KMS-11 (cell line): ENCODE measurements around the gene TSPAN3.

Experiments
- H2AFZ ChIP-seq: fragments of 200-600 bp; sonication (generic); 2 replicates; pipeline ENCODE4 v1.6.1; 2016; ENCODE audit warnings: antibody characterized with exemption, mixed run types, low read depth
- H3K27ac ChIP-seq: fragments of 200-600 bp; sonication (generic); 2 replicates; pipeline ENCODE4 v1.6.1; 2016; ENCODE audit warnings: mild to moderate bottlenecking, mixed run types
- H3K27me3 ChIP-seq: fragments of 200-600 bp; sonication (generic); 2 replicates; pipeline ENCODE4 v1.6.1; 2017; ENCODE audit warnings: mild to moderate bottlenecking, low read depth, mixed run types, moderate library complexity; ENCODE audit not compliant: insufficient read depth
- H3K36me3 ChIP-seq: fragments of 200-600 bp; sonication (generic); 2 replicates; pipeline ENCODE4 v1.6.1; 2017; ENCODE audit warnings: mild to moderate bottlenecking, mixed run types; ENCODE audit not compliant: insufficient read depth
- H3K4me1 ChIP-seq: fragments of 200-600 bp; sonication (generic); 2 replicates; pipeline ENCODE4 v1.6.1; 2016; ENCODE audit warnings: mild to moderate bottlenecking, low read depth, mixed run types; ENCODE audit not compliant: poor library complexity, severe bottlenecking
- H3K4me2 ChIP-seq: fragments of 200-600 bp; sonication (generic); 2 replicates; pipeline ENCODE4 v1.7.0; 2016; ENCODE audit warnings: mild to moderate bottlenecking, mixed run types
- H3K4me3 ChIP-seq: fragments of 200-600 bp; sonication (generic); IDR thresholded peaks from 2 replicates; pipeline ENCODE4 v1.6.1; 2017; ENCODE audit warnings: low read depth, low read length, mixed read lengths; ENCODE audit not compliant: insufficient read depth
- H3K79me2 ChIP-seq: fragments of 200-600 bp; sonication (generic); 2 replicates; pipeline ENCODE4 v1.6.1; 2016; ENCODE audit warnings: low read depth, mixed run types; ENCODE audit not compliant: insufficient read depth
- H3K9ac ChIP-seq: fragments of 200-600 bp; sonication (generic); 2 replicates; pipeline ENCODE4 v1.6.1; 2016; ENCODE audit warnings: mild to moderate bottlenecking, mixed run types
- H4K20me1 ChIP-seq: fragments of 200-600 bp; sonication (generic); 2 replicates; pipeline ENCODE4 v1.6.1; 2016; ENCODE audit warnings: mild to moderate bottlenecking, mixed run types; ENCODE audit not compliant: insufficient read depth
- CTCF ChIP-seq: fragments of 200-600 bp; sonication (generic); conservative IDR thresholded peaks from 2 replicates; pipeline ENCODE4 v1.6.1; 2017; ENCODE audit warnings: low read depth, mild to moderate bottlenecking, antibody characterized with exemption, low read length, moderate library complexity, mixed read lengths

Gene TSPAN3

DNA sequence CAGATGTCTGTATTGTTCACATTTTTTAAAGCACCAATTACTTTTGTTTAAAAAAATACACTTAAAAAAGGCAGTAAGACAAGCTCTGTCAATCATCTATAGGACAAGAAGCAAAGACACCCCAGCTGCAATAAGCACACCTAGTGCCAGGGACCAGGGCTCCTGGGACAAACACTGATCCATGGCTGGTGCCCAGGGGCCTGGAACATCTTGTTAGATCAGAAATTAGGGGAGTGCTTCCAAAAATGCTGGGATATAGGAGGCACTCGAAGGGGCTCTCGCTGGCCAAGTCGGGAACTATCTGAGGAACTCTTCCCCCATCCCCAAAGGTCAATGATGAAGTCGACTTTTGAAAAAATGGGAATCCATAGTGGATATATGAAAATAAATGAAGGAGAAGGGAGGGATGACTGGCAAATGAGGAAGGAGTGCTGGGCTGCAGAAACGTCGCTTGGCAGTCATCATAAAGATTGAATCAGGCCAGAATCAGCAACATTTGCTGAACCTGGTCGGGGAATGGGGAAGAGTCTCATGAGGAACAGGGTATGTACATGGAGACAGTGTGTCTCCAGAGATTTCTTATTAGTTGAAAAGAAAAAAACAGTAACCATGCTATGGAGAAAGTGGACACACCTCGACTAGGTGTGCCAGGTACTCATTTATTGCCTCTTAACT, 28.5 kb downstream of the TSPAN3 start:
- H3K27me3 ChIP-seq: no peaks in the 10 kb centered on the region
- peaks cover 3% of the 10 kb centered on the region for H3K4me1 ChIP-seq
- H3K4me3 ChIP-seq: no peak overlapping the region
- H3K4me2 ChIP-seq: no peak overlapping the region
- TF ChIP-seq CTCF: no peak
- H4K20me1 ChIP-seq: no peaks in the 10 kb centered on the region
- H2AFZ ChIP-seq: no peak overlapping the region
- no peaks in the 10 kb centered on the region for H3K79me2 ChIP-seq
- peaks cover 5% of the 10 kb centered on the region; the same call in 1 of the 2 replicates for H3K36me3 ChIP-seq
- no peak overlapping the region for H3K9ac ChIP-seq
- no peak overlapping the region for H3K27ac ChIP-seq

DNA sequence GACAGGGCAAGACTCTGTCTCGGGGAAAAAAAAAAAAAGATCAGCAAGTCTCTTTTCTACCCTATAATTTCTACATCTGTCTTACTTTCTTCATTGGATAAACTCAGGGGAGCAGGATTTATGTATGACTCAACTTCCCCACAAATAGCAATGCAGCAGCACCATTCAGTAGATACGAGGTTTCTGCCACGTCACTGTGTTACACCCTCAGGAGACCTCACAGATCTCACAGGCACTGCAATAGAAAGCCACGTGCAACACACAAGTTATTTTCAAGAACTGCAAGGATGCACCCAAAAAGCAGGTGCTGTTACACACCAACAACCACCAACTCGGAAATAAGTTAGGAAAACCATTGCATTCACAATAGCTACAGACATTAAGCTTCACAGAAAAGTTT, 30.2 kb downstream of the TSPAN3 start:
- H3K27me3 ChIP-seq: no peaks in the 10 kb centered on the region
- no peak overlapping the region for H2AFZ ChIP-seq
- peaks cover 3% of the 10 kb centered on the region; the same call in 1 of the 2 replicates for H3K36me3 ChIP-seq
- H3K4me2 ChIP-seq: no peak overlapping the region
- H3K79me2 ChIP-seq: no peaks in the 10 kb centered on the region
- H3K9ac ChIP-seq: no peak overlapping the region
- H3K27ac ChIP-seq: no peak overlapping the region; the same call in 1 of the 2 replicates
- peaks cover 3% of the 10 kb centered on the region for H3K4me1 ChIP-seq
- no peak overlapping the region for H3K4me3 ChIP-seq
- no peak for TF ChIP-seq CTCF
- H4K20me1 ChIP-seq: no peaks in the 10 kb centered on the region

- Histone ChIP-seq H3K79me2 (no peaks in the 10 kb centered on the region), H3K4me2 (no peak overlapping the region), H3K27ac (no peak overlapping the region), H3K4me3 (no peak overlapping the region), H3K4me1 (peaks cover 3% of the 10 kb centered on the region), H2AFZ (no peak overlapping the region), H3K9ac (no peak overlapping the region), H3K27me3 (no peaks in the 10 kb centered on the region), H4K20me1 (no peaks in the 10 kb centered on the region), H3K36me3 (peaks cover 3% of the 10 kb centered on the region; the same call in 1 of the 2 replicates)
- TF ChIP-seq CTCF: no peak
Measured at GRCh38 chr15:77039848-77040247, 31.1 kb downstream of the TSPAN3 start.

DNA sequence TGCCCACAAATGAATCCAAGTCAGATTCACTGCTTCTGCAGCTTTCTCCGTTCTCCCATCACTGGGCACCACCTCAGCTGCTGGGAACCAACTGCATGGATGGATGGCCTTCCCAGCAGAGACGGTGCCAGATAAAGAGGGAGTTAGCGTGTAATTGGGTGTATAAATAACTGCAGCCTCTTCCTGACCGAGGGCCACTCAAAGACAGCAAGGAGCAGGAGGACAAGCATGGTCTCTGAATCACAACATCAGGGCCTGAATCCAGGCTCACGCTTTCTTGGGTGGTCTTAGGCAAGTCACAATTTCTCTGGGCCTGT, 31.7 kb downstream of the TSPAN3 start:
- Histone ChIP-seq H3K36me3 (peaks cover 3% of the 10 kb centered on the region; the same call in 1 of the 2 replicates), H3K27me3 (no peaks in the 10 kb centered on the region), H3K4me1 (peaks cover 3% of the 10 kb centered on the region), H3K27ac (no peak overlapping the region), H3K4me3 (no peak overlapping the region), H3K79me2 (no peaks in the 10 kb centered on the region), H3K9ac (no peak overlapping the region), H4K20me1 (no peaks in the 10 kb centered on the region), H3K4me2 (no peak overlapping the region), H2AFZ (no peak overlapping the region)
- TF ChIP-seq CTCF: no peak
